Parathyroid adenoma (tissue), 2 donors: Measurements from ENCODE around the gene YOD1.

Experiments
- H2AFZ ChIP-seq: fragments of 300-600 bp; sonication (generic); one replicate; pipeline ENCODE4 v1.7.0; 2017; ENCODE audit warnings: antibody characterized with exemption, mild to moderate bottlenecking
- H3K27ac ChIP-seq: fragments of 300-600 bp; sonication (generic); one replicate; pipeline ENCODE4 v1.7.0; 2017
- H3K27me3 ChIP-seq: fragments of 300-600 bp; sonication (generic); one replicate; pipeline ENCODE4 v1.7.0; 2017; ENCODE audit warnings: low read length; ENCODE audit not compliant: control insufficient read depth, insufficient read depth
- H3K36me3 ChIP-seq: fragments of 300-600 bp; sonication (generic); one replicate; pipeline ENCODE4 v1.7.0; 2017; ENCODE audit warnings: low read length; ENCODE audit not compliant: control insufficient read depth, insufficient read depth
- H3K4me1 ChIP-seq: fragments of 300-600 bp; sonication (generic); one replicate; pipeline ENCODE4 v1.7.0; 2017; ENCODE audit warnings: control low read depth
- H3K4me2 ChIP-seq: fragments of 300-600 bp; sonication (generic); one replicate; pipeline ENCODE4 v1.7.0; 2017; ENCODE audit warnings: low read length
- H3K4me3 ChIP-seq: fragments of 300-600 bp; sonication (generic); one replicate; pipeline ENCODE4 v1.7.0; 2017; ENCODE audit warnings: low read depth, low read length
- H3K79me2 ChIP-seq: fragments of 300-600 bp; sonication (generic); one replicate; pipeline ENCODE4 v1.7.0; 2017; ENCODE audit warnings: control low read depth
- H3K9ac ChIP-seq: fragments of 300-600 bp; sonication (generic); one replicate; pipeline ENCODE4 v1.7.0; 2017; ENCODE audit warnings: mild to moderate bottlenecking
- H3K9me3 ChIP-seq: fragments of 300-600 bp; sonication (generic); one replicate; pipeline ENCODE4 v1.7.0; 2017; ENCODE audit warnings: low read length; ENCODE audit not compliant: control insufficient read depth
- CTCF ChIP-seq: fragments of 300-600 bp; sonication (generic); IDR thresholded peaks from one replicate; pipeline ENCODE4 v1.7.0; 2017; ENCODE audit warnings: antibody characterized with exemption, mild to moderate bottlenecking
- donor health status: primary hyperparathyroidism.

The YOD1 gene

GRCh38 chr1:207001492-207002245, 49.3 kb downstream of the YOD1 start:
- H2AFZ ChIP-seq = no peak overlapping the region
- no peaks in the 10 kb centered on the region for H3K79me2 ChIP-seq
- H3K4me3 ChIP-seq = no peak overlapping the region
- H3K9ac ChIP-seq = no peak overlapping the region
- no peak for TF ChIP-seq CTCF
- H3K9me3 ChIP-seq = no peaks in the 10 kb centered on the region
- no peaks in the 10 kb centered on the region for H3K36me3 ChIP-seq
- H3K27me3 ChIP-seq = no peaks in the 10 kb centered on the region
- no peak overlapping the region for H3K27ac ChIP-seq
- H3K4me2 ChIP-seq = no peak overlapping the region
- H3K4me1 ChIP-seq = no peaks in the 10 kb centered on the region

- H3K9ac ChIP-seq = no peak overlapping the region
- H3K36me3 ChIP-seq = no peaks in the 10 kb centered on the region
- no peak for TF ChIP-seq CTCF
- no peak overlapping the region for H3K4me2 ChIP-seq
- no peaks in the 10 kb centered on the region for H3K9me3 ChIP-seq
- H2AFZ ChIP-seq = no peak overlapping the region
- H3K4me1 ChIP-seq = no peaks in the 10 kb centered on the region
- no peak overlapping the region for H3K27ac ChIP-seq
- no peak overlapping the region for H3K4me3 ChIP-seq
- no peaks in the 10 kb centered on the region for H3K79me2 ChIP-seq
- H3K27me3 ChIP-seq = no peaks in the 10 kb centered on the region
These were observed 50.2 kb downstream of the YOD1 start for GRCh38 chr1:207000651-207001291.

- Histone ChIP-seq H3K4me1 (no peaks in the 10 kb centered on the region), H3K79me2 (no peaks in the 10 kb centered on the region), H3K9me3 (no peaks in the 10 kb centered on the region), H3K27me3 (no peaks in the 10 kb centered on the region), H3K4me2 (no peak overlapping the region), H3K4me3 (no peak overlapping the region), H3K27ac (no peak overlapping the region), H2AFZ (no peak overlapping the region), H3K36me3 (no peaks in the 10 kb centered on the region), H3K9ac (no peak overlapping the region)
- TF ChIP-seq CTCF = no peak
These were observed 52.2 kb downstream of the YOD1 start for GRCh38 chr1:206998816-206999215.
